A673 (cell line): ENCODE measurements around the gene THOC6. TPM values are rescaled to one million over a fixed set of nuclear protein-coding genes. Genes with fewer than 3 reads are reported as not detected.
A peak's percentile ranks its signal among the peaks of the same experiment; 100 is the strongest.

Experiments
- BruUV-seq: library from RNA; stranded (reverse); fragments of 400-500 nt; replicated peaks from 2 replicates; lab custom pipeline; 2021; lab: Mats Ljungman, UMichigan
- CTCF ChIA-PET: fragments of 300-600 bp; sonication (Branson Sonifier 250); formaldehyde crosslinking; loops from one replicate; lab custom pipeline; 2022; ENCODE audit warnings: antibody characterized with exemption; lab: Charles Lee
- POLR2A ChIA-PET: fragments of 300-600 bp; sonication (Branson Sonifier 250); formaldehyde crosslinking; loops from one replicate; lab custom pipeline; 2022; ENCODE audit warnings: antibody characterized with exemption; ENCODE audit not compliant: low non-redundant PET; lab: Charles Lee
- DNase-seq: peaks from one replicate; pipeline ENCODE4 v3.0.0-alpha.2; 2015; ENCODE audit warnings: low spot score
- H3K27ac ChIP-seq: fragments of 200-600 bp; sonication (generic); 2 replicates; pipeline ENCODE4 v1.5.1; 2016; ENCODE audit warnings: mixed run types, low read depth, mild to moderate bottlenecking, mixed read lengths, antibody characterized with exemption, low read length; ENCODE audit not compliant: poor library complexity, severe bottlenecking
- H3K27me3 ChIP-seq: fragments of 200-600 bp; sonication (generic); replicated peaks from 2 replicates; pipeline ENCODE4 v1.6.1; 2017; ENCODE audit warnings: mixed run types, low read depth, mild to moderate bottlenecking, mixed read lengths, antibody characterized with exemption, low read length; ENCODE audit not compliant: insufficient read depth, poor library complexity
- H3K36me3 ChIP-seq: fragments of 200-600 bp; sonication (generic); 2 replicates; pipeline ENCODE4 v1.6.1; 2016; ENCODE audit warnings: mixed run types, mild to moderate bottlenecking, mixed read lengths, antibody characterized with exemption, low read length; ENCODE audit not compliant: insufficient read depth, poor library complexity, severe bottlenecking
- H3K4me1 ChIP-seq: fragments of 200-600 bp; sonication (generic); 2 replicates; pipeline ENCODE4 v1.6.1; 2017; ENCODE audit warnings: mixed run types, mild to moderate bottlenecking, mixed read lengths, antibody characterized with exemption, low read length; ENCODE audit not compliant: insufficient read depth, poor library complexity, severe bottlenecking
- H3K4me3 ChIP-seq: fragments of 200-600 bp; sonication (generic); 2 replicates; pipeline ENCODE4 v1.5.1; 2016; ENCODE audit warnings: low read depth, mixed run types, mild to moderate bottlenecking, mixed read lengths, low read length; ENCODE audit not compliant: poor library complexity, severe bottlenecking
- H3K9me3 ChIP-seq: fragments of 200-600 bp; sonication (generic); 2 replicates; pipeline ENCODE4 v1.6.1; 2016; ENCODE audit warnings: mixed run types, low read depth, mild to moderate bottlenecking, mixed read lengths, antibody characterized with exemption, low read length; ENCODE audit not compliant: poor library complexity, severe bottlenecking
- CTCF ChIP-seq: fragments of 300-800, 200-600 bp; sonication (generic); conservative IDR thresholded peaks from 2 replicates; pipeline ENCODE4 v1.5.1; 2017; ENCODE audit warnings: low read depth, mild to moderate bottlenecking, antibody characterized with exemption, low read length, moderate library complexity, mixed read lengths
- EZH2 ChIP-seq: fragments of 200-600 bp; sonication (generic); IDR thresholded peaks from 2 replicates; pipeline ENCODE4 v1.6.1; 2017; ENCODE audit warnings: borderline replicate concordance, low read depth, mild to moderate bottlenecking, mixed read lengths, antibody characterized with exemption, low read length; ENCODE audit not compliant: poor library complexity, severe bottlenecking
- intact Hi-C: fragments of 100-400 bp; cut with micrococcal nuclease; formaldehyde crosslinking; loops from one replicate; pipeline ENCODE4 v1.10.0; 2022; ENCODE audit not compliant: unreplicated experiment
- total RNA-seq: library from RNA; stranded (reverse); gene quantifications from 2 replicates; pipeline ENCODE4 v1.2.3, GENCODE V29; 2021

Gene THOC6
- total RNA-seq, 1 experiment from 2014 or later = 59.3 TPM

DNA sequence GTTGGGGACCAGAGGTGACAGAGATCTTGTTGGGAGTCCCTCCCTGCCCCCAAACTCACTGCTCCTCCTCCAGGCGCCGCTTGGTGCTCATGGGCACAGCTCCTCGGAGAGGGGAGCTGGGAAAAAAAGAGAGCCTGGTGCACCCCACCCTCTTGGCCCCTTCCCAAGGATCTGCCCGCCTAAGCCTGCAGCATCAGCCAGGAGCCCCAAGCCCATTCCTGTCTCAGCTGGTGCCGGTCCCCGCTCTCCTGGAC lies 493 bp upstream of the THOC6 start:
- ChIA-PET CTCF (interaction anchor here (1.1 to 2.9 kb wide), 2 partner anchors 8 to 19 kb away, joined by 3 to 9 read pairs; no protein-coding TSS in a partner anchor), POLR2A (no interaction called here)
- intact Hi-C loops = no loop called here
- Histone ChIP-seq H3K9me3 (no peaks in the 10 kb centered on the region), H3K27ac (peak overlapping the region; percentile 97), H3K4me3 (peak overlapping the region; percentile 71), H3K27me3 (no peaks in the 10 kb centered on the region), H3K4me1 (peaks cover 26% of the 10 kb centered on the region), H3K36me3 (peaks cover 3% of the 10 kb centered on the region)
- peak; percentile 81 for DNase-seq
- no TSS peak for BruUV-seq
- TF ChIP-seq EZH2 (no peak), CTCF (no peak)

DNA sequence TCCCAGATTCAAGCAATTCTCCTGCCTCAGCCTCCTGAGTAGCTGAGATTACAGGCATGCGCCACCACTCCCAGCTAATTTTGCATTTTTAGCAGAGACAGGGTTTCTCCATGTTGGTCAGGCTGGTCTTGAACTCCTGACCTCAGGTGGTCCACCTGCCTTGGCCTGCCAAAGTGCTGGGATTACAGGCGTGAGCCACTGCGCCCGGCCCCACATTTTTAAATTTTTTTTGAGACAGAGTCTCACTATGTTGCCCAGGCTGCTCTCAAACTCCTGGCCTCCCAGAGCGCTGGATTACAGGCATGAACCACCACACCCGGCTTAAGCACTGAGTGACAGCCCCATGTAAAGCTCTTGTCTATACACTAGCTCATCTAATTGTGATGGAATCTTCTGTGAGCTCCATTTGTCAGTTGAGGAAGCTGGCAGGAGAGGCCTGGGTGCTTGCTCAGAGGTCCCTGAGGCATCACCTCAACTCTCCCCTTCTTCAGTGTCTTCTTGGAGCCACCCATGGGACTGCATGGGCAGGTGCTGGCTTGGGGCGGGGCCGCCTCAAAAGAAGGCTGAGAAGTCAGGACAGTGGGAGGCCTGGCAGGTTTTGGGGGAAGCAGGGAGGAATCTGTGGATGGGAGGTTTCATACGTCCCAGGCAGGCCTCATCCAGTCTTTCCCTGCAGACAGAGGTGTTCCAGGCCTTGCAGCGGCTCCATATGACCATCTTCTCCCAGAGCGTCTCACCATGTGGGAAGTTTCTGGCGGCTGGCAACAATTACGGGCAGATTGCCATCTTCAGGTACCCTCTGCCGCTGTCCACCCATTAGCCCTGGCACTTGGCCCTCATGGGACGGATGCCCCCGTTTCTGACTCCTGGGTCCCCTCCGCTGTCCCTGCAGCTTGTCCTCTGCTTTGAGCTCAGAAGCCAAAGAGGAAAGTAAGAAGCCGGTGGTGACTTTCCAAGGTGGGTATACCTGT lies 1.5 kb downstream of the THOC6 start:
- BruUV-seq = no TSS peak
- peaks cover 34% of the 10 kb centered on the region for H3K4me1 ChIP-seq
- no peaks in the 10 kb centered on the region for H3K9me3 ChIP-seq
- H3K4me3 ChIP-seq = no peak overlapping the region
- no peak for DNase-seq
- peaks cover 16% of the 10 kb centered on the region for H3K27me3 ChIP-seq
- peaks cover 3% of the 10 kb centered on the region for H3K36me3 ChIP-seq
- intact Hi-C loops = no loop called here
- ChIA-PET POLR2A (no interaction called here), CTCF (interaction anchor here (0.6 kb wide), 1 partner anchor 34 kb away, joined by 5 read pairs; no protein-coding TSS in a partner anchor)
- TF ChIP-seq EZH2 (no peak), CTCF (no peak)
- H3K27ac ChIP-seq = no peak overlapping the region

DNA sequence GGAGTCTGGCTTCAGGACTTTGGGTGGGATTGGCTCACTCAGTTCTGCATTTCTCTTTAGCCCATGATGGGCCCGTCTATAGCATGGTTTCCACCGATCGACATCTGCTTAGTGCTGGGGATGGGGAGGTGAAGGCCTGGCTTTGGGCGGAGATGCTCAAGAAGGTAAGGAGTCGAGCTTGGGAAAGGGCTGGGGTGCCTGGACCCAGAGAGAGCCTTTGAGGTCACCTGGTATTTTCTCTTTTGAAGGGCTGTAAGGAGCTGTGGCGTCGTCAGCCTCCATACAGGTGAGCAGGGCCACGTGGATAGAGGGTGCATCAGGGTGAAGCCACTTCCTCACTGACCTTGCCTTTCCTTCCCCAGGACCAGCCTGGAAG lies 2.2 kb downstream of the THOC6 start:
- H3K27ac ChIP-seq = no peak overlapping the region
- POLR2A ChIA-PET = no interaction called here

More for the DNA sequence above, 2.2 kb downstream of the THOC6 start:
- Histone ChIP-seq H3K4me3 (no peak overlapping the region), H3K4me1 (peaks cover 34% of the 10 kb centered on the region), H3K9me3 (no peaks in the 10 kb centered on the region), H3K36me3 (peaks cover 3% of the 10 kb centered on the region), H3K27me3 (peaks cover 20% of the 10 kb centered on the region)
- TF ChIP-seq EZH2 (no peak), CTCF (no peak)
- no peak for DNase-seq
- BruUV-seq = no TSS peak
- intact Hi-C loops = no loop called here
- CTCF ChIA-PET = interaction anchor here (0.9 kb wide), 1 partner anchor 34 kb away, joined by 3 read pairs; no protein-coding TSS in a partner anchor
